ENCODE data around the gene GUCY2F.

- no peak for TF ChIP-seq EZH2phosphoT487 (IDR thresholded peaks at IDR 0.05)
- TF ChIP-seq CTCF (IDR thresholded peaks at IDR 0.05): no peak
Measured at GRCh38 chrX:109511113-109511512, 29.2 kb upstream of the GUCY2F start.

Measured in neural progenitor cell (in vitro differentiated cells).